ENCODE results near the gene CD80. TPM values are rescaled to one million over a fixed set of nuclear protein-coding genes. Genes with fewer than 3 reads are reported as not detected.

The CD80 gene
- polyA plus RNA-seq, 1 donor (not counting 4 experiments of a cell fraction or from before 2014, with no cell fraction given), result not detected

- H3K4me3 ChIP-seq (ENCODE audit: control insufficient read depth in 2 of 3, extremely low read depth in 1 of 3, insufficient read depth in 2 of 3, low read depth in 1 of 3, low read length in 3 of 3), result no peak overlapping the region
- no peaks in the 10 kb centered on the region for H4K20me1 ChIP-seq (ENCODE audit: control insufficient read depth, extremely low read depth, insufficient read depth, low read length)
- TF ChIP-seq EZH2 (IDR thresholded peaks at IDR 0.05; ENCODE audit: low read length), result no peak
- TF ChIP-seq CTCF (optimal IDR thresholded peaks at IDR 0.05 in 1 of 3, IDR thresholded peaks at IDR 0.05 in 1 of 3, conservative IDR thresholded peaks at IDR 0.05 in 1 of 3; ENCODE audit: extremely low read depth in 1 of 3, insufficient read depth in 2 of 3, low read length in 3 of 3), result no peak
- H3K27ac ChIP-seq (ENCODE audit: control insufficient read depth, insufficient read depth, low read length), result no peak overlapping the region
- H3K4me1 ChIP-seq (ENCODE audit: control insufficient read depth, extremely low read depth, insufficient read depth, low read length), result no peaks in the 10 kb centered on the region
- H3K9me3 ChIP-seq (ENCODE audit: control insufficient read depth, low read depth, low read length), result no peaks in the 10 kb centered on the region
- H3K79me2 ChIP-seq (ENCODE audit: control insufficient read depth, insufficient read depth, low read length), result no peaks in the 10 kb centered on the region
- FAIRE-seq (no peak), DNase-seq (ENCODE audit: low read depth, low spot score) (no peak)
- no peak overlapping the region for H3K4me2 ChIP-seq (ENCODE audit: control insufficient read depth, extremely low read depth, insufficient read depth, low read depth, low read length)
- no peaks in the 10 kb centered on the region for H3K36me3 ChIP-seq (ENCODE audit: control insufficient read depth in 2 of 2, extremely low read depth in 1 of 2, insufficient read depth in 2 of 2, low read length in 2 of 2)
- H3K27me3 ChIP-seq (ENCODE audit: control insufficient read depth, extremely low read depth, insufficient read depth, low read length), result no peaks in the 10 kb centered on the region
- dilution Hi-C loops (cut with MboI; ENCODE audit: extremely low pct_ligation_motif_present, low sequenced_read_pairs), result no loop called here
- H3K9ac ChIP-seq (ENCODE audit: control insufficient read depth, extremely low read depth, insufficient read depth, low read length), result no peak overlapping the region
- no peak overlapping the region for H2AFZ ChIP-seq (ENCODE audit: control insufficient read depth, low read length)
- no peaks in the 10 kb centered on the region for H3K9me1 ChIP-seq (ENCODE audit: control insufficient read depth, extremely low read depth, insufficient read depth, low read length)
Measured at GRCh38 chr3:119555929-119556328, 3.5 kb downstream of the CD80 start.

GRCh38 chr3:119555309-119555735 lies 4.1 kb downstream of the CD80 start:
- Histone ChIP-seq H3K27ac (ENCODE audit: control insufficient read depth, insufficient read depth, low read length) (no peak overlapping the region), H3K4me1 (ENCODE audit: control insufficient read depth, extremely low read depth, insufficient read depth, low read length) (no peaks in the 10 kb centered on the region), H3K9me3 (ENCODE audit: control insufficient read depth, low read depth, low read length) (no peaks in the 10 kb centered on the region), H2AFZ (ENCODE audit: control insufficient read depth, low read length) (no peak overlapping the region), H3K27me3 (ENCODE audit: control insufficient read depth, extremely low read depth, insufficient read depth, low read length) (no peaks in the 10 kb centered on the region), H3K36me3 (ENCODE audit: control insufficient read depth in 2 of 2, extremely low read depth in 1 of 2, insufficient read depth in 2 of 2, low read length in 2 of 2) (no peaks in the 10 kb centered on the region), H3K79me2 (ENCODE audit: control insufficient read depth, insufficient read depth, low read length) (no peaks in the 10 kb centered on the region), H3K4me3 (ENCODE audit: control insufficient read depth in 2 of 3, extremely low read depth in 1 of 3, insufficient read depth in 2 of 3, low read depth in 1 of 3, low read length in 3 of 3) (no peak overlapping the region), H3K4me2 (ENCODE audit: control insufficient read depth, extremely low read depth, insufficient read depth, low read depth, low read length) (no peak overlapping the region), H3K9me1 (ENCODE audit: control insufficient read depth, extremely low read depth, insufficient read depth, low read length) (no peaks in the 10 kb centered on the region), H4K20me1 (ENCODE audit: control insufficient read depth, extremely low read depth, insufficient read depth, low read length) (no peaks in the 10 kb centered on the region), H3K9ac (ENCODE audit: control insufficient read depth, extremely low read depth, insufficient read depth, low read length) (no peak overlapping the region)
- FAIRE-seq (no peak), DNase-seq (ENCODE audit: low read depth, low spot score) (no peak)
- no peak for TF ChIP-seq CTCF (optimal IDR thresholded peaks at IDR 0.05 in 1 of 3, IDR thresholded peaks at IDR 0.05 in 1 of 3, conservative IDR thresholded peaks at IDR 0.05 in 1 of 3; ENCODE audit: extremely low read depth in 1 of 3, insufficient read depth in 2 of 3, low read length in 3 of 3)
- TF ChIP-seq EZH2 (IDR thresholded peaks at IDR 0.05; ENCODE audit: low read length), result no peak
- dilution Hi-C loops (cut with MboI; ENCODE audit: extremely low pct_ligation_motif_present, low sequenced_read_pairs), result no loop called here
